Epithelial cell of esophagus (primary cell): ENCODE data around the gene CACNA1A.

Experiments
- DNase-seq: peaks from one replicate; pipeline ENCODE4 v3.0.0; 2010; ENCODE audit warnings: low read depth
- H3K4me3 ChIP-seq: 2 replicates; pipeline ENCODE4 v1.5.1; 2011; ENCODE audit warnings: mild to moderate bottlenecking, low read length, control low read depth
- CTCF ChIP-seq: IDR thresholded peaks from 2 replicates; pipeline ENCODE4 v1.5.1; 2011; ENCODE audit warnings: low read depth, mild to moderate bottlenecking, low read length, control low read depth, inconsistent platforms; ENCODE audit not compliant: insufficient read depth; ENCODE audit errors: missing control alignments

Gene CACNA1A

GRCh38 chr19:13297023-13297422, 209.3 kb downstream of the CACNA1A start:
- no peak for TF ChIP-seq CTCF
- DNase-seq, result no peak
- no peak overlapping the region for H3K4me3 ChIP-seq

- TF ChIP-seq CTCF, result no peak
- no peak for DNase-seq
- no peak overlapping the region for H3K4me3 ChIP-seq
These were observed 211.3 kb downstream of the CACNA1A start for GRCh38 chr19:13294812-13295567.

GRCh38 chr19:13291913-13292312, 214.4 kb downstream of the CACNA1A start:
- TF ChIP-seq CTCF, result no peak
- no peak overlapping the region for H3K4me3 ChIP-seq
- no peak for DNase-seq

GRCh38 chr19:13290741-13291140, 215.5 kb downstream of the CACNA1A start:
- H3K4me3 ChIP-seq, result no peak overlapping the region
- no peak for TF ChIP-seq CTCF
- DNase-seq, result no peak

GRCh38 chr19:13289295-13289694, 217.0 kb downstream of the CACNA1A start:
- DNase-seq, result no peak
- no peak overlapping the region for H3K4me3 ChIP-seq
- no peak for TF ChIP-seq CTCF

- no peak for DNase-seq
- no peak overlapping the region for H3K4me3 ChIP-seq
- TF ChIP-seq CTCF, result no peak
These were observed 219.9 kb downstream of the CACNA1A start for GRCh38 chr19:13286195-13286985.
